ENCODE data around the gene VASH1. TPM values are rescaled to one million over a fixed set of nuclear protein-coding genes. Genes with fewer than 3 reads are reported as not detected.

The VASH1 gene
- total RNA-seq, 1 donor from 2014 or later: 19.3 TPM

DNA sequence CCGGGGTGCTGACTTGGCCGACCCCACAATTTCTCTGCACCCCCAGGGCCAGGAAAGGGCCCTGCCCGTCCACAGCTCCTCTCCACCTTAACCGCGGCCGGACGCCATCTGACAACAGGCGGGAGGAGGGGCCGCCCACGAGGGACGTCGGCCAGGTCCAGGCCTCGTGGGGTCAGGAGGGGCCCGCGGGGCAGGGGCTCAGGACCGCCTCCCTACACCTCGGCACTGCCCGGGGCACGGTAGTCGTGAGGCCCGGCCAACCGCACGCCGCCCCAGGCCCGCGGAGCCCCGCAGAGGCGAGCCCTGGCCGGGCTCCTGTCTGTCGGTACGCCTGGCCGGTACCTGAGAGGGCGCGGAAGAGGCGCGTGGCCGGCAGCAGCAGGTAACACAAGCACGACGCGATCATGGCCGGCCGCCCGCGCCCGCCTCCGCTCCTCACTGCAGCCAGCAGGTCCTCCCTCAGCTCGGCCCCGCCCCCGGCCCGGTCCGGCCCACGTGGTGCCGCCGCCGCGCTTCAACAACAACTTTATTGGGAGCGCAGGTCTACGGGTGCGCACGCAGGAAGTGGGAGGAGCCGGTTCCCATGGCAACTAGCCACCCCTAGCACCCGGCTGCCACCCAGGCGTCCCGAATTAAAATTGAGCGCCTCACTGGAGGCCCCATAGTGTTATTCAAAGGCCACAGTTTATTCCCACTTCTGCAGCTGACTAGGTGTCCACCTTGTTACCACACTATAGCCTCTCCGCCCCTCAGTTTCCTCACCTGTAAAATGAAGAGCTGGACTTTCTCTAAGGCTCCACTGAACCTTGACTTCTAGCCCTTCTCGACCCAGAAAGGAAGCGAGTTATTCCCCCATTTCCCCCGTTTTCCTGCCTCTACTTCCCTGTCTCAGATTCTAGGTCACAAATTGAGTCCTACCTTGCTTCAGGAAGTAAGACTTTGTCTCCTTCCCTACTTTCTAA is 51.4 kb downstream of the VASH1 start, which contains the start of gene ANGEL1:
ANGEL1 (minus strand) TSS at position 461 of the 962 bp plus-strand sequence; CDS start at position 406, 55 bp downstream.
- peak; percentile 98 for DNase-seq (ENCODE audit: low spot score)
- intact Hi-C loops (cut with DNase I): no loop called here
- ATAC-seq: peak; percentile 94

DNA sequence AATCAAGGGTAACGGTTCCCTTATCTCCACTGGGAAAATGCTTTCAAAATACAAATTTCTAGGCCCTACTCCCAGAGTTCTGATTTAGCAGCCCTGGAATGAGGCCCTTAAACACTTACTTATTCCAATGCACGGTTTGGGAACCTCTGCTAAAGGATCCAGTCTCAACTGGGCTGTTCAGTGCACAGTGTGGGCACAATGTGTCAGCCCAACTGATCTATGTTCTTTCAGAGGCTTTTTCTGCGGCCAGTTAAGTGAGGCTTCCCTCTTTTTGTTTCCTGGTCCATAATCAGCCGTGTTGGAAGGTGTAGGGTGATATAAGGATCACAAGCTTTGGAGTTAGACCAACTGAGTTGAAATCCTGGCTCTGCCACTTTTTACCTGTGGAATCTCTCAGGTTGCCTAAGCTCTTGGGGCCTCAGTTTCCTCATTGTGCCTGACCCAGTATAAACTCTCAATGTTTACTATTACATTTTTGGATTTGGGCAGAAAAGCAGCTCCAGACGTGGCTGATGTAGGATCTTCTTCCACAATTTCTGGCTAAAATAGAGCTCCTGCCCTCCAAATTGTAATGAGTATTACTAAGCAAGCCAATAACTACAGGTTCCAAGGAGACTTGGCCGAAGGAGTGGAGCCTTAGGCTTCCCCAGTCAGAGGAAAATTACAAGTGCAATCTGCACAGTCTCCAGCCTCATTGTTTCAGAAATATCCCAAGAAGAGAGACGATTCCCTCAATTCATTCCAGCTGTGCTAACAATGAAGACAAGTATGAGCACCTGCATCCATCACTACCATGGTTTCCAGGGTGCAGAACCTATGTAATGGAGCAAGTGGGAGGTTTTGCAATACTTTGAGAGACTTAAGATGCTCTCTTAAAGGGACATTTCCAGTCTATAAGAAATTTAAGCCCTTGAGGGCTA is 53.7 kb downstream of the VASH1 start:
- intact Hi-C loops (cut with DNase I): no loop called here
- ATAC-seq: peak; percentile 44
- DNase-seq (ENCODE audit: low spot score): no peak

DNA sequence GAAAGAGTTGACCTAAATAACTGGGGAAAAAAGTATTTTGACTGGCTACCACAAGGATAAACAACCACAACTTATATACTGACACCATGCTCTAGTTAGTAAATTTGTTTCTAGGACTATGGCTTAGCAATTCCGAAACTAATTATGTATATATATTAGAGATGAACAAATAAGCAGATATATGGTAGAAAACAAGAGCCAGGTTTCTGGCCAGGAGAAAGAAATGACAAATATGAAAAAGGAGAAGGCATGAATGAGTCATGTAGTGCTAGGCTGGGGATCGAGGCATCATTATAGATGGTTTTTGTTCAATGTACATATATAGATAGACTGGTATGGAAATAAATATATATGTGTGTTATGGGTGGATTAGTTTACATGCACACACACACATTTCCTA is 59.4 kb downstream of the VASH1 start:
- ATAC-seq (no peak), DNase-seq (ENCODE audit: low spot score) (no peak)
- intact Hi-C loops (cut with DNase I): no loop called here

DNA sequence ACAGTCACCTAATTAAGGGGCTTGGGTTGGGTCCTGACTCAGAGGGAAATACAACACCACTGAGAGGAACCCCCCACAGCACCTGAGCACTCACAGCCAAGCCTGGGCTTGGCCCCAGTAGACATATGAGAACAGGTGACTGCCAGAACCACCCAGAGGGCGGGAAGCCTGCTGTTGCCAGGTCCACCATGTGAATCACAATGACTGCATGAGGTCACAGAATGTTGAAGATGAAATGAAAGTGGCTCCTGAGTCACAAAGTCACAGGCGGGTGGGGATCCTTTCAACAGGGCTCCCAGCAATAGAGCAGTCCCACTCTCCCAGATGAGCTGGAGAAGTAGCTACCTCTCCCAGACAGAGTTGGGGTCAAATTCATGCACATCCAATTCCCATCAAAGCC is 64.9 kb downstream of the VASH1 start, which contains the start of gene LRRC74A:
LRRC74A (plus strand) TSS at position 287 of the 400 bp plus-strand sequence. CDS start 290 bp downstream, outside the sequence.
- intact Hi-C loops (cut with DNase I): no loop called here
- no peak for DNase-seq (ENCODE audit: low spot score)
- no peak for ATAC-seq

DNA sequence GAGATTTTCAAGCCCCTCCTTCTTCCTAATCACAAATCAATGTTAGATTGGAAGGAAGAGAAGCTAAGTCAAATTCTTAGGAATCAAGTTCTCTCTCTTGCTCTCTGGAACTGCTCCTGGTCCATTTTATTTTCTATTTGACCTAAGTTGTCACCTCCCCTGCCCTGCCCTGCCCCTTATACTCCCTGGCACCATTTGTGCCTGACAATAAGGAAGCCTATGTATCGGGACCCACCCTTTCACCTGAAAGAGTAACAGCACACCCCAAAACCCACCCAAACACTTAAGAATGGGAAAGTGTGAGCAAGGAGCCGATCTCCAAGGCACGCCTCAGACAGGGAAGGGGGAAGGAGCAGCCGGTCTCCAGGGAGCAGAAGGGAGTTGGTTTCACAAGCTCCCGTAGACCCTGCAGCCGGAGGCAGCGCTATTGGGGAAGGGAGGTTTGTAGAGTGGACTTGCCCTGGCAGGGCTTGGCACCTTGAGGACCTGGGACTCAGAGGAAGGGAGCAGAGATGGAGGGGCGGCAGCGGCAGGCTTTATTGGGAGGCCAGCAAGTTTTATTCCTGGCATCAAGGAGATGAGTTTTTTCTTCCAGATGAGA is 66.5 kb downstream of the VASH1 start:
- peak; percentile 59 for ATAC-seq
- DNase-seq (ENCODE audit: low spot score): peak; percentile 66
- intact Hi-C loops (cut with DNase I): no loop called here

DNA sequence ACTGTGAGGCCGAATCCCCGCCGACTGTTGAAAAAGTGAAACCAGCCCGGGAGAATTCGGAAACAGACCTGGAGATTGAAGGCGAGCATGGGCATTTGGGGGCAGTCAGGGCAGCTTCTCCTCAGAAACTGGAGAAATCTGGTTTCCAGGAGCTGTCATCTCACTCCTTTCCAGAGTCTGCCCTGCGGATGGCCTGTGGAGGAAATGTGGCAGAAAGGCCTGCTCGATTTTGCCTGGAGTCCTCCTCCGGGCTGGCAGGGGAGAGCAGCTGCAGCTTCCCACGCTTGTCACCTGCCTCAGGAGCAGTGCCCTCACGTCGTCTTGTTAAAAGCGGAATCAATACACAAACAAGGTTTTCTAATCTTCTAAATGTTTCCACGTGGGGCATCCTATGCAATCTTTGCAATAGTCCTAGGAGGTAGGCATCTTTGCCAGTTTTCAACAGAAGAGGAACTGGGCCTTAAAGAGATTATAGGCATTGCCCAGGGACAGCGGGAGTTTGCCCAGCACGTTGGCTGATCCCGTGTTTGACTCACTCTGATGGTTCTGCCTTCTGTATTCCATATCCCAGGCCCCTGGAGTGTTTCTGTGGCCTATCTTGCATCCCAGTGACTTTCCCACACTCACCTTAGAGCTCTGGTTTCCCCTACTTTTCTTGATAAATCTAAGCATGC is 67.2 kb downstream of the VASH1 start:
- ATAC-seq: peak; percentile 21
- intact Hi-C loops (cut with DNase I): no loop called here
- DNase-seq (ENCODE audit: low spot score): no peak

DNA sequence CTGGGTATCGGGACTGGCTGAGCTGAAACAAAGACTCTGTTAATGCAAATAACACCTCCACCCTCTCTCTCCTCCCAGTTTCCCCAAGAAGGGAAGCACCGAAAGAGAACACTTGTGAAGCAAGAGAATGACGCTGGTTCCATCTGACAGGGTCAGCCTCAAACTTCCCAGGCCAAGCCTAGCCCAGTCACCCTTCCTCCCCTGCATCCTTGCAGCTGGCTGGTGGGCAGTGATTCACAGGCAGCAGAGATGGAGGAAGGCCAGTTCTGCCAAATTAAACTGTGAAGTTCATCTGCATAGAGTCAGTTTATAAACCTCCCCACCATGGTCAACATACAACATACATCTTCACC is 67.7 kb downstream of the VASH1 start:
- no peak for DNase-seq (ENCODE audit: low spot score)
- intact Hi-C loops (cut with DNase I): no loop called here
- peak; percentile 78 for ATAC-seq

DNA sequence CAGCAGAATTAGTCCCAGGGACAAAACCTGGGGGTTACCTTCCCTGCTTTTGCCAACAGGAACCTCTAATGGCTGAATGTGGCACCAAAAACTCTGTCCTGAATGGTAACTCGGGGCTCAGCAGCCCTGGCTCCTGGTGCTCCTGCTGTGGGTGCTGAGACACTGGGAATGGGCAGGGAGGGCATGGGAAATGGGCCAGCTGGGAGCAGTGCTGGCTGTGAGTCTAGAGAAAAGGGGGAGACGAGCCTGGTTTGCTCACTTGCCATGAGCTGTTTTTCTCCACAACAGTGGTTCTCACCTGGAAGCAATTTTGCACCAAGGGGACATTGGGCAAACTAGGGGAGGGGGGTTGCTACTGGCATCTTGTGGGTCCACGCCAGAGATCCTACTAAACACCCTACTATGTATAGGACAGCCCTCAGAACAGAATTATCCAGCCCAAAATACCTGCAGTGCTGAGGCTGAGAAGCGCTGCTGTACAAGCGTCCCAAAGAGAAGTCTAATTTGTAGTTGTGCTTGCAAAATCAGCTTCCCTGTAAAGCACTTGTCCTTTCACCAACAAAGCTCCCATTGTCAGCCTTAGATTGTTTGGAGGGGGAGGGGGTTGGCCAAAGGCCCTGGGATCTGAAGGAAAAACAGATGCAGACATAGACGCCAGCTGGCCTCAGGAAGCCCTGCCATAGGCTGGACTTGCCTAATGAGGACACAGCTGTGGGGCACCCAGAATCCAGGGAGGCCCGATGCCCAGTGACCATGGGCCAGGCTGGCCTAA is 68.6 kb downstream of the VASH1 start:
- intact Hi-C loops (cut with DNase I): no loop called here
- ATAC-seq (peak; percentile 89), DNase-seq (ENCODE audit: low spot score) (peak; percentile 86)

DNA sequence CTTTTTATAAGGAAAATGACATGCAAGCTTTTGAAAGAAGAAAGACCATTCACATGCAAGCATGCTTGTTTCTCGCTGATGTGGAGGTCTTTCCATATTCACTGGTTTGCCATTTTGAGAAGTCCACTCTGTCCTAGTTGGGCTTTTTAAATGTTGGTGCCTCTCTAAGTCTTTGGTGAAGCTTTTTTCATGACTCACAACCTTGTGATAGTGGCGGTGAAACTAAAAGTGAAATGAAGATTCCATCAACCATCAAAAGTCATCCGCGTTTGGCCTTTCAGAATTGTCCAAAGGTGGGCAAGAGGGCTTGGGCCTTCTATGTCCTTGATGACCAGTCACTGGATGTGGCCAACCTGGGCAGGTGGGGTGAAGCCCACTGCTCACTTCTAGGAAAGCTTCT is 69.3 kb downstream of the VASH1 start:
- intact Hi-C loops (cut with DNase I): no loop called here
- DNase-seq (ENCODE audit: low spot score) (no peak), ATAC-seq (no peak)

DNA sequence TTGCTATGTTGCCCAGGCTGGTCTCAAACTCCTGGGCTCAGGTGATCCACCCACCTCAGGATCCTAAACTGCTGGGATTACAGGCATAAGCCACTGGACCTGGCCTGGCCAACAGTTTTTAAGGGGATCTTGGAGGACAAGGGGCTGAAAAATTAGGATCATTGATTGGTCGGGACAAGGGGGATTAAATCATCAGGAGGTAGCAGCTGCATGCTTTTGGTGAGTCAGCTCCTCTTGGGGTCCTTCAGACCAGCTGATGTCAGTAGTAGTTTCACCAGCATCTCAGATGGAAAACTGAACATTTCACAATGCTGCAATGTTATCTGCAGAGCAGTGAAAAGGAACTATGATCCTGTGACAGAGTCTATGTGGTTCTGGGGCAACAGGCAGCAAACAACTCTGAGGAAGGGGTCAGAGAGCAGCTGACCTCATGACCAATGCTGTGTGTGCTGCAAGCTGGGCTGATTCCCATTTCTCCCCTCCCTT is 71.3 kb downstream of the VASH1 start:
- DNase-seq (ENCODE audit: low spot score) (no peak), ATAC-seq (no peak)
- intact Hi-C loops (cut with DNase I): no loop called here

Other genes with a start within 250 kb of the VASH1 start
- gene ANGEL1, start 51.4 kb downstream of the VASH1 start, total RNA-seq: 35.7 TPM
- not detected for gene LRRC74A, start 64.9 kb downstream of the VASH1 start, total RNA-seq

Measured in sciatic nerve (tissue), 2 donors.